Stimulated activated CD8-positive, alpha-beta memory T cell treated with anti-CD3 and anti-CD28 coated beads, Interleukin-7, amount 100 ng/mL, for 24 hours (primary cell): ENCODE results near the gene RARS2.

ENCODE experiments used
- DNase-seq: peaks from one replicate; pipeline ENCODE4 v3.0.0-alpha.2; 2020; ENCODE audit warnings: low read depth

RARS2 gene

GRCh38 chr6:87574237-87574804 lies 15.5 kb downstream of the RARS2 start:
- no peak for DNase-seq

- no peak for DNase-seq
Measured at GRCh38 chr6:87573307-87574024, 16.3 kb downstream of the RARS2 start.

DNA sequence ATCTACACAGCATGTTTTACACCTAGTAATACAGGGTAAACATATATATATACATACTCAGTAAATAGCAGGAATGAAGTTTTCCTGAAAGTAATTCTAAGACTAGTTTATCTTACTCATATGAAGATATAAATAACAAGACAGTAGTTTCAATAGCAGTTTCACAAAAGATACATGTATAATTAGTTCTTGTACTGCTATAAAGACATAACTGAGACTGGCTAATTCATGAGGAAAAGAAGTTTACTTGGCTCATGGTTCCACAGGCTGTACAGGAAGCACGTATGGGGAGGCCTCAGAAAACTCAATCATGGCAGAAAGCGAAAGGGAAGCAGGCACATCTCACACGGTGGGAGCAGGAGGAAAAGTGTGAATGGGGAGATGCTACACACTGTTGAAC lies 16.9 kb downstream of the RARS2 start:
- no peak for DNase-seq

DNA sequence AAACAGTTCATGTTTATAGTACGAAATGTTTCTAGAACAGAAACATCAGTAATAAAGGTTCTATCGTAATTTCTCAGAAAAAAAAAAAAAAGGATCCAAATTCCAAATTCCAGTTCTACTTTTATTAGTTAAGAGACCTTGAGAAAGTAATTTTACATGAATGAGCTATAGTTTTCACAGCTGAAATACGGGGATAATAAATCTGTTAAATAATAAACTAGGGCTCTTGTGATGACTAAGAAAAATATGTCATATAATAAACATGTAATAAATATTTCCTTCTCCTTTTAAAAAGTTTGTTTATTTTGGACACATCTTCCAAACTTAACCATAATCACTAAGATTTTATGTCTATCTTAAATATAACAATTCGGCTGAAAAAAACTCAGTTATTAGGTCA lies 17.8 kb downstream of the RARS2 start:
- no peak for DNase-seq

DNA sequence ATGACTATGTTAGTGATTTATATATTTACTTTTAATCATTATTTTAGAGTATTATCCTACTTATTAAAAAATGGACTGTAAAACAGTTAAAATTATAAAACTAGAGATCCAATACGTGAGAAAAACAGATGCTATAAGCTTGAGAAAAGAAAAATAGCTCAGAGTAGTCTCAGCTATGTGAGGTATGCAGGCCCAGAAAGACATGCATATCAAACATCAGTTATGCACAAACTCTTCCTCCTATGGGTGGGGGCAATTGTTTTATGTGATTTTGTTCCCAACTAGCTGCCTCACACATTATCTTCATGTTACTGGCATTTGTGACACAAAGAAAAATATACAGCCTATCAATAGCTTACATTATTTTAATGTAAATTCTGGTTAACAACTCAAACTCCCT lies 28.8 kb downstream of the RARS2 start:
- DNase-seq: no peak

- DNase-seq: no peak
Measured at GRCh38 chr6:87558446-87558845, 31.3 kb downstream of the RARS2 start.

GRCh38 chr6:87555506-87555905 lies 34.3 kb downstream of the RARS2 start:
- DNase-seq: no peak

DNA sequence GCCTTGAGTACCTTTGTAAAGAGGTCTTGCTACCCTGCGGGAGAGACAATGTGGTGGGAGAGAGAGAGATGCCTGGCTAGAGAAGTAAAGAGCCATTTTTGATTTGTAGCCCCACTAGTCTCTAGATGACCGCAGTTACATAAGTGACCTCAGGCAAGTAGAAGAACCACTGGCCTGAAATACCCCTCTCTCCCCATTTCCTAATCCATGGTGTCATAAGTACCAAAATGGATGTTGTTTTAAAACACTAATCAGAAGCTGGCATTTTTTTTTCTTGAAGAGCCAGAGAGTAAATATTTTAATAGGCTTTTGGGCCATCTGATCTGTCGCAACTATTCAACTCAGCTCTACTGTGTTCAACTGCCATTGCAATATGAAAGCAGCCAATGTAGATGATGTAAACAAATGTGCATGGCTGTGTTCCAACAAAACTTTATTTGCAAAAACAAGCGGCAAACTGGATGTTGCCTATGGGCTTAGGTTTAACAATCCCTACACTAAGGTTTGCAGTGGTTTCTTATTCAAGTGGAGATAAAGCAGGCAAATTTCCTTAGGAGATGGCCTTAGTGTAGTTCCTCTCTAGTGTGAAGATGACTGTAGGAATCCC lies 36.5 kb downstream of the RARS2 start:
- no peak for DNase-seq

GRCh38 chr6:87551799-87552198 lies 38.0 kb downstream of the RARS2 start:
- DNase-seq: no peak

DNA sequence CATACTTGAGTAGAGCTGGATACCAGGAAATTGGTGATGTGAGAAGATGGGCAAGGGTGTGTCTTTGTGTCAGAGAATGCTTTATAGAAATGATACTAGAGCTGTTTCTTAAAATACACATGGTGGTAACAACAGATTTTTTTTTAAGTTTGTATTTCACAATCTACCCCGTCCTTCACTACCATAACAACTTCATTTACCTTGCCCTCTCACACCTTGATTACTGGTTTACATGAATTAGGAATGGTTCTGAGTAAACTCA lies 45.4 kb downstream of the RARS2 start:
- no peak for DNase-seq

DNA sequence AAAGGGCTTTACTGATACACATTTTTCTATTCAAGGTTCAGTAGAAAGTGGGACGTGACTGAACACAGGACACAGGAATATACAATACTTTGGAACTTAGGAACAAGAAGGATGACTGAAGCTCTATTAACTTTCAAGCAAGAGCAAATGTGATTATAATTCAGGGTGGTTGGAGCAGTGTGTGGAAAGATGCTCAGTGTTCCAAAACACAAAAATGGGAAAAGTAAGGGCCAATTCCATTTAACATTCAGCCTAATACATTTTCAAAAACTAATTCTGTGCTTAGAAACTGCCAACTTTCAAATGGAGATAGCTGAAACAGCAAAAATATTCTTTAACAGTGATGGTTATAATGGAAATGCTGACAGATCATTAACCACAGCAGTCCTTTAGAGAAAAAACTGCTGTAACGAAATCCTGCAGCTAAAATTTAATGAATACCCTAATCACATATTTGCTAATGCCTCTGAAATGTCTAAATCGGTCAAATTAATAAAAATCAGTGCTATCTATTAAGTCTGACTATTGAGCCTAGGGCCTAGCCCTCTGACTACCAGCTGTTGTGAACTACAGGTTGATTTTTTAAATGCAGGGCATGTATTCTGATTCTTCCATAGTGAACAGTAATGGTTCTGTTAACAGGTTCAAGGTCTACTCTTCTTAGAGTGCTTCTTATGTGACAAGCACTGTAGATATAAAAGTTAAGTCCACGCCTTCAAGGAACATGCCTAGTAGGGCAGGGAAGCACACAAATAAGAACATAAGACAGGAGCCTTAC lies 45.9 kb downstream of the RARS2 start:
- DNase-seq: no peak

- no peak for DNase-seq
Measured at GRCh38 chr6:87541744-87542143, 48.0 kb downstream of the RARS2 start.

- no peak for DNase-seq
Measured at GRCh38 chr6:87541041-87541440, 48.7 kb downstream of the RARS2 start.

DNA sequence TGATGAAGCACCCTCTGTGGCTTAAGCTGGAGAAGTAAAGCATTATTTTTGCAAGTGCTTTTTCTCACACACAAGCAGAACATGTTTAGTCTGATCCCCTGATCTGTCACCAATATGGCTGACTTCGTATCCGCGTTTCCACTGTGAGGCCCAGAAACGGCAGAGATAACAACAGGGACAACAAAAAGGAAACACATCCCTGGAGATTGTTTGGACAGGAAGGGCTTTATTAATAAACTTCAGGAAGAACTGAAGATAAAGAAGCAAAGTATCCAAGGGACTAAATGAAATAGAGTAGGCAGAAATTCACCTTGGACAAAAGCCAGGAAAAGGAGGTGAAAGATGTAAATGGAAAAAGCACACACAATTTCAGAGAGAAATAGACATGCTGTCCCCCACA lies 49.2 kb downstream of the RARS2 start:
- DNase-seq: no peak

DNA sequence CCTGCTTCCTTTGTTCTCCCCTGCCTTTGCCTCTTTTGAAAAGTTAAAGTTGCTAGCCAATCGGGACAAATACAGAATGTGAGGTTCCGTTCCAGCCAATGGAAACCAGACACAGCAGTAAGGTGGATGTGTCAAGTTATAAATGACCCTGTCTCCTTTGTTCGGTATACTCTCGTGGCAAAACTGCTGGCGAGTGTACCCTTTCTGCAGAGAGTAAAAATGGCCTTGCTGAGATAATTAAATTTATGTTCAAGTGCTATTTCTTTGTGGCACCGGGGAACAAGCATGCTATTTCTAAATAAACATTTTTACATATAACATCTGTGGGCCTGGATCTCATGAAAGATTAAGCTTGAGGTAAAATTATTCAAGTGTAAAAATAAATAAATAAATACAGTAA lies 50.2 kb downstream of the RARS2 start:
- DNase-seq: no peak

- DNase-seq: no peak
Measured at GRCh38 chr6:87538510-87539260, 51.1 kb downstream of the RARS2 start.

- DNase-seq: no peak
Measured at GRCh38 chr6:87534377-87535047, 55.3 kb downstream of the RARS2 start.

DNA sequence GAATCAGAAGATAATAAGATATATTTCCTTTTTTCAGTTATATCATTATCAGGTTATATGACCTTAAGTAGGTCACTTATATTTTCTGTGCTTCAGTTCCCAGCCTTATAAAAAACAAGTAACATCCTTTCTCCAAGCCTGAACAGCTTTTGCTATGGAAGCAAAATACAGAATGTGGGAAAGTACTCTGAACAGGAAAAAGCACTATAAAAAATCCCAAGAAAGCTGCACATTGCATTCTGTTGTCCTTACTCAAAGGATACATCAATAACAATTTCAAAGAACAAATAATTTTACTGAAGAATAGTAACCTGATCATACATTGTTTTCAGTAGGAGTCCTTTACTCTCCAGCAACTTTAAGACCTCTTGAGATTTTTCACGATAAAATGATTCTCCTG lies 60.6 kb downstream of the RARS2 start:
- no peak for DNase-seq

- no peak for DNase-seq
Measured at GRCh38 chr6:87522686-87523085, 67.1 kb downstream of the RARS2 start.

- no peak for DNase-seq
Measured at GRCh38 chr6:87518453-87518852, 71.3 kb downstream of the RARS2 start.

GRCh38 chr6:87514831-87515230 lies 75.0 kb downstream of the RARS2 start:
- DNase-seq: no peak

- DNase-seq: no peak
Measured at GRCh38 chr6:87504441-87504840, 85.3 kb downstream of the RARS2 start.
